Mesothelial cell of epicardium (in vitro differentiated cells): Measurements from ENCODE around the gene LILRA2. TPM values are rescaled to one million over a fixed set of nuclear protein-coding genes. Genes with fewer than 3 reads are reported as not detected.
"Not testable (repeated sequence)": the region's sequence is repeated elsewhere in the genome, so short reads cannot be mapped to it uniquely, and the experiment has no call there.

Experiments used
- DNase-seq, 2 experiments: peaks; one replicate each; pipeline ENCODE4 v3.0.0; 2021; ENCODE audit warnings: low spot score in 2 of 2; ENCODE audit not compliant: unreplicated experiment in 2 of 2
- H3K27ac Mint-ChIP-seq: 2 replicates; pipeline ENCODE4 v1.8.0; 2021; ENCODE audit warnings: mixed read lengths
- H3K27me3 Mint-ChIP-seq: 2 replicates; pipeline ENCODE4 v1.8.0; 2021; ENCODE audit warnings: low read depth, mixed read lengths
- H3K36me3 Mint-ChIP-seq: 2 replicates; pipeline ENCODE4 v1.8.0; 2021; ENCODE audit warnings: mixed read lengths
- H3K4me1 Mint-ChIP-seq: 2 replicates; pipeline ENCODE4 v1.8.0; 2021; ENCODE audit warnings: mixed read lengths
- H3K4me3 Mint-ChIP-seq: 2 replicates; pipeline ENCODE4 v1.8.0; 2021; ENCODE audit warnings: mild to moderate bottlenecking, moderate library complexity, mixed read lengths
- H3K9me3 Mint-ChIP-seq: 2 replicates; pipeline ENCODE4 v1.8.0; 2021; ENCODE audit warnings: mixed read lengths
- CTCF ChIP-seq: fragments of 200-600 bp; sonication (generic); IDR thresholded peaks from one replicate; pipeline ENCODE4 v1.5.0; 2021; ENCODE audit warnings: antibody characterized with exemption; ENCODE audit not compliant: unreplicated experiment
- total RNA-seq: library from RNA; stranded (reverse); gene quantifications from 3 replicates; pipeline ENCODE4 v1.2.1, GENCODE V29; 2021

The LILRA2 gene
- total RNA-seq, 1 donor from 2014 or later, result not detected

- Mint-ChIP-seq H3K36me3 (peaks cover 4% of the 10 kb centered on the region), H3K27me3 (no peaks in the 10 kb centered on the region), H3K4me1 (no peaks in the 10 kb centered on the region), H3K9me3 (peaks cover 33% of the 10 kb centered on the region), H3K4me3 (no peak overlapping the region), H3K27ac (no peak overlapping the region)
- DNase-seq, result no peak
- no peak for TF ChIP-seq CTCF
Measured at GRCh38 chr19:54630782-54631181, 57.2 kb downstream of the LILRA2 start.

DNA sequence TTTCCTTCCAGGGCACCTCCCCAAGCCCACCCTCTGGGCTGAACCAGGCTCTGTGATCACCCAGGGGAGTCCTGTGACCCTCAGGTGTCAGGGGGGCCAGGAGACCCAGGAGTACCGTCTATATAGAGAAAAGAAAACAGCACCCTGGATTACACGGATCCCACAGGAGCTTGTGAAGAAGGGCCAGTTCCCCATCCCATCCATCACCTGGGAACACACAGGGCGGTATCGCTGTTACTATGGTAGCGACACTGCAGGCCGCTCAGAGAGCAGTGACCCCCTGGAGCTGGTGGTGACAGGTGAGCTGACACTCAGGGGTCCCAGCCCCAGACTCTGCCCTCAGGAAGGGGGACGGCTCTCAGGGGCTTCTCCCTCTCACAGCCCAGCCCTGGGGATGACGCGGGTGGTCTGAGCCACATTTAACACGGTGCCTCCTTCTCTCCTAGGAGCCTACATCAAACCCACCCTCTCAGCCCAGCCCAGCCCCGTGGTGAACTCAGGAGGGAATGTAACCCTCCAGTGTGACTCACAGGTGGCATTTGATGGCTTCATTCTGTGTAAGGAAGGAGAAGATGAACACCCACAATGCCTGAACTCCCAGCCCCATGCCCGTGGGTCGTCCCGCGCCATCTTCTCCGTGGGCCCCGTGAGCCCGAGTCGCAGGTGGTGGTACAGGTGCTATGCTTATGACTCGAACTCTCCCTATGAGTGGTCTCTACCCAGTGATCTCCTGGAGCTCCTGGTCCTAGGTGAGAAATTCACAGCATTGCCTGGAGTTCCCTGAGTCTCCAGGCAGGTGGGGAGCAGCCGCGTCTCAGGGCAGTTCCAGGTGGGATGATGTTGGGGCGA is 58.1 kb downstream of the LILRA2 start:
- H3K4me1 Mint-ChIP-seq, H3K27me3 Mint-ChIP-seq, DNase-seq, H3K4me3 Mint-ChIP-seq, H3K36me3 Mint-ChIP-seq, H3K27ac Mint-ChIP-seq: not testable (repeated sequence)
- peaks cover 24% of the 10 kb centered on the region for H3K9me3 Mint-ChIP-seq

- H3K36me3 Mint-ChIP-seq, H3K4me1 Mint-ChIP-seq, H3K4me3 Mint-ChIP-seq, H3K27me3 Mint-ChIP-seq, H3K27ac Mint-ChIP-seq, DNase-seq: not testable (repeated sequence)
- H3K9me3 Mint-ChIP-seq, result peaks cover 25% of the 10 kb centered on the region
Measured at GRCh38 chr19:54632517-54632916, 58.9 kb downstream of the LILRA2 start.

DNA sequence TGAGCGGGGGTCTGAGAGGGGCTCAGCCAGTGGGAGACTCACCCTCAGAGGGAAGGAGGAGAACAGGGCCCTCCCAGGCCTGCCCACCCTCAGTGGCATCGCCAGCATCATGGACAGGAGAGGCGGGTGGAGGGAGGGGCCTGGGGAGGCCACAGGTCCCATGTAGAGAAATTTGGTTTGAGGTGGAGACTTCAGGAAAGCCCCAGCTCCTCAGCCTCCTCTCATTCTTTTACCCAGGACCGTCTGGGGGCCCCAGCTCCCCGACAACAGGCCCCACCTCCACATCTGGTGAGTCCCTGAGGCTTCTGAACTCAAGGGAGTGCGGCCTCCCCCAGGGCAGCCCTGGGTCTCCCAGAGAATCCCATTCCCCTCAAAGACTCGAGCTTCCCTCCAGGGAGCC is 59.8 kb downstream of the LILRA2 start:
- peaks cover 24% of the 10 kb centered on the region for H3K9me3 Mint-ChIP-seq
- H3K4me3 Mint-ChIP-seq, result no peak overlapping the region
- DNase-seq, result no peak
- H3K4me1 Mint-ChIP-seq, result no peaks in the 10 kb centered on the region
- H3K27ac Mint-ChIP-seq, result no peak overlapping the region
- TF ChIP-seq CTCF, result no peak
- no peaks in the 10 kb centered on the region for H3K27me3 Mint-ChIP-seq
- H3K36me3 Mint-ChIP-seq, result peaks cover 4% of the 10 kb centered on the region

GRCh38 chr19:54636081-54636480 is 62.5 kb downstream of the LILRA2 start:
- not testable (repeated sequence) for H3K4me3 Mint-ChIP-seq, H3K27me3 Mint-ChIP-seq, H3K4me1 Mint-ChIP-seq, H3K36me3 Mint-ChIP-seq, DNase-seq, H3K27ac Mint-ChIP-seq
- peaks cover 40% of the 10 kb centered on the region for H3K9me3 Mint-ChIP-seq

- no peaks in the 10 kb centered on the region for H3K27me3 Mint-ChIP-seq
- TF ChIP-seq CTCF, result no peak
- no peak overlapping the region for H3K4me3 Mint-ChIP-seq
- no peak for DNase-seq
- H3K4me1 Mint-ChIP-seq, result no peaks in the 10 kb centered on the region
- H3K27ac Mint-ChIP-seq, result no peak overlapping the region
- peaks cover 2% of the 10 kb centered on the region for H3K36me3 Mint-ChIP-seq
- H3K9me3 Mint-ChIP-seq, result peaks cover 46% of the 10 kb centered on the region
Measured at GRCh38 chr19:54638683-54639082, 65.1 kb downstream of the LILRA2 start.

Other genes with a start within 250 kb of the LILRA2 start
- gene LILRA4, start 234.6 kb upstream of the LILRA2 start, total RNA-seq, result not detected in 3 replicates
- 0.53 to 0.92 TPM (median 0.75 TPM) in 3 replicates for gene LAIR1, start 208.9 kb upstream of the LILRA2 start, total RNA-seq
- gene TTYH1, start 158.3 kb upstream of the LILRA2 start, total RNA-seq, result 4.2 to 6.0 TPM (median 5.2 TPM) in 3 replicates
- gene LENG8, start 124.6 kb upstream of the LILRA2 start, total RNA-seq, result 296 to 312 TPM (median 307 TPM) in 3 replicates
- 5.5 to 6.8 TPM (median 5.8 TPM) in 3 replicates for gene LENG9, start 110.0 kb upstream of the LILRA2 start, total RNA-seq
- gene CDC42EP5, start 100.5 kb upstream of the LILRA2 start, total RNA-seq, result 114 to 126 TPM (median 115 TPM) in 3 replicates
- gene LAIR2, start 71.0 kb upstream of the LILRA2 start, total RNA-seq, result not detected in 3 replicates
- gene LILRA1, start 19.8 kb downstream of the LILRA2 start, total RNA-seq, result not detected in 3 replicates
- gene LILRB1, start 56.7 kb downstream of the LILRA2 start, total RNA-seq, result not detected in 3 replicates
- not detected in 3 replicates for gene LILRB4, start 89.2 kb downstream of the LILRA2 start, total RNA-seq
- not detected in 3 replicates for gene KIR3DL3, start 150.7 kb downstream of the LILRA2 start, total RNA-seq
- gene KIR2DL3, start 164.7 kb downstream of the LILRA2 start, total RNA-seq, result not detected in 3 replicates
- not detected in 3 replicates for gene KIR2DL1, start 196.0 kb downstream of the LILRA2 start, total RNA-seq
- gene KIR2DL4, start 229.8 kb downstream of the LILRA2 start, total RNA-seq, result not detected in 3 replicates
- gene KIR3DL1, start 242.7 kb downstream of the LILRA2 start, total RNA-seq, result not detected in 3 replicates